SU-DHL-6 (cell line): ENCODE measurements around the gene POLD4.

Experiments used
- H2AFZ ChIP-seq: fragments of 200-600 bp; sonication (generic); 2 replicates; pipeline ENCODE4 v1.6.1; 2014; ENCODE audit warnings: low read depth, mild to moderate bottlenecking, moderate library complexity, mixed read lengths, antibody characterized with exemption, low read length; ENCODE audit not compliant: severe bottlenecking
- H3F3A ChIP-seq: fragments of 200-600 bp; shearing (Covaris generic); 2 replicates; pipeline ENCODE4 v1.6.0; 2016; ENCODE audit warnings: antibody characterized with exemption, mild to moderate bottlenecking; ENCODE audit not compliant: insufficient read depth
- H3K27ac ChIP-seq: fragments of 200-600 bp; sonication (generic); 2 replicates; pipeline ENCODE4 v1.5.1; 2016; ENCODE audit warnings: low read depth, mild to moderate bottlenecking, low read length, moderate library complexity, mixed read lengths
- H3K27me3 ChIP-seq: fragments of 200-600 bp; sonication (generic), shearing (Covaris generic); 2 replicates; pipeline ENCODE4 v1.6.0; 2014; ENCODE audit warnings: mild to moderate bottlenecking, low read length
- H3K36me3 ChIP-seq: fragments of 200-600 bp; sonication (generic); 2 replicates; pipeline ENCODE4 v1.6.1; 2014; ENCODE audit warnings: mild to moderate bottlenecking, low read length, mixed read lengths
- H3K4me2 ChIP-seq: fragments of 300-600, 200-600 bp; shearing (Covaris generic), sonication (generic); 2 replicates; pipeline ENCODE4 v1.6.0; 2014; ENCODE audit warnings: low read length, low read depth, mild to moderate bottlenecking; ENCODE audit not compliant: poor library complexity, severe bottlenecking
- H3K4me3 ChIP-seq: fragments of 200-600 bp; sonication (generic); 2 replicates; pipeline ENCODE4 v1.5.1; 2014; ENCODE audit warnings: antibody characterized with exemption, low read length, mild to moderate bottlenecking, mixed read lengths; ENCODE audit not compliant: insufficient read depth, poor library complexity, severe bottlenecking
- H3K79me2 ChIP-seq: fragments of 200-600 bp; sonication (generic); 2 replicates; pipeline ENCODE4 v1.6.1; 2014; ENCODE audit warnings: mild to moderate bottlenecking, low read length, moderate library complexity; ENCODE audit not compliant: insufficient read depth
- H3K9ac ChIP-seq: fragments of 200-600 bp; sonication (generic); 2 replicates; pipeline ENCODE4 v1.7.0; 2014; ENCODE audit warnings: mild to moderate bottlenecking, low read length
- H3K9me2 ChIP-seq: fragments of 200-600 bp; sonication (generic); replicated peaks from 2 replicates; pipeline ENCODE4 v1.6.1; 2014; ENCODE audit warnings: low read length; ENCODE audit not compliant: insufficient read depth
- H3K9me3 ChIP-seq: fragments of 200-600 bp; sonication (generic); 2 replicates; pipeline ENCODE4 v1.6.1; 2014; ENCODE audit warnings: low read length, mixed read lengths; ENCODE audit not compliant: insufficient read depth
- H4K20me1 ChIP-seq: fragments of 200-600 bp; sonication (generic); 2 replicates; pipeline ENCODE4 v1.6.1; 2014; ENCODE audit warnings: low read depth, mild to moderate bottlenecking, antibody characterized with exemption, low read length, moderate library complexity, mixed read lengths
- CTCF ChIP-seq: fragments of 200-600 bp; sonication (generic); IDR thresholded peaks from one replicate; pipeline ENCODE4 v1.5.1; 2017; ENCODE audit warnings: antibody characterized with exemption, mild to moderate bottlenecking, low read length, moderate library complexity; ENCODE audit not compliant: insufficient read depth, poor library complexity, severe bottlenecking
- EZH2phosphoT487 ChIP-seq: fragments of 200-600 bp; sonication (generic), shearing (Covaris generic); conservative IDR thresholded peaks from 2 replicates; pipeline ENCODE4 v1.6.1; 2018; ENCODE audit warnings: mild to moderate bottlenecking, antibody characterized with exemption, low read length, moderate library complexity, mixed read lengths

Gene POLD4

GRCh38 chr11:67301951-67302516 is 51.3 kb downstream of the POLD4 start:
- Histone ChIP-seq H3K9me2 (no peaks in the 10 kb centered on the region), H4K20me1 (no peaks in the 10 kb centered on the region), H3K36me3 (no peaks in the 10 kb centered on the region; the same call in 1 of the 2 replicates), H3K27ac (no peak overlapping the region), H3K4me2 (no peak overlapping the region), H3K9me3 (no peaks in the 10 kb centered on the region), H3K79me2 (no peaks in the 10 kb centered on the region), H3K27me3 (no peaks in the 10 kb centered on the region), H2AFZ (no peak overlapping the region), H3F3A (no peaks in the 10 kb centered on the region), H3K4me3 (no peak overlapping the region), H3K9ac (no peak overlapping the region)
- no peak for TF ChIP-seq CTCF

- Histone ChIP-seq H2AFZ (no peak overlapping the region), H3K27ac (no peak overlapping the region), H3K9me2 (no peaks in the 10 kb centered on the region), H3K9ac (no peak overlapping the region), H4K20me1 (no peaks in the 10 kb centered on the region), H3K79me2 (no peaks in the 10 kb centered on the region), H3K4me3 (no peak overlapping the region), H3K9me3 (no peaks in the 10 kb centered on the region), H3K4me2 (no peak overlapping the region), H3K36me3 (peaks cover under 1% of the 10 kb centered on the region; the same call in 1 of the 2 replicates), H3K27me3 (no peaks in the 10 kb centered on the region), H3F3A (no peaks in the 10 kb centered on the region)
- TF ChIP-seq EZH2phosphoT487 (no peak), CTCF (no peak)
Measured at GRCh38 chr11:67301313-67301921, 51.9 kb downstream of the POLD4 start.
